GM23338 (cell line): ENCODE data around the gene RCBTB2.

Experiments used
- CTCF ChIP-seq, 2 experiments: fragments of 200-600 bp in 1 of 2; sonication (generic) in 1 of 2; conservative IDR thresholded peaks; 2 replicates each; pipeline versions ENCODE4 v1.5.1 to v1.6.1; 2016 to 2017; ENCODE audit warnings: antibody characterized with exemption in 2 of 2, low read depth in 2 of 2, mild to moderate bottlenecking in 2 of 2, moderate library complexity in 1 of 2
- ETS1 ChIP-seq: IDR thresholded peaks from 2 replicates; pipeline ENCODE4 v1.6.1; 2016; ENCODE audit warnings: antibody characterized with exemption
- EZH2 ChIP-seq: fragments of 200-600 bp; sonication (generic); IDR thresholded peaks from one replicate; pipeline ENCODE4 v1.8.0; 2017; ENCODE audit warnings: antibody characterized with exemption, mild to moderate bottlenecking, low read depth; ENCODE audit not compliant: unreplicated experiment
- EZH2phosphoT487 ChIP-seq: fragments of 200-600 bp; sonication (generic); IDR thresholded peaks from one replicate; pipeline ENCODE4 v1.8.1; 2018; ENCODE audit warnings: antibody characterized with exemption; ENCODE audit not compliant: unreplicated experiment
- POLR2AphosphoS5 ChIP-seq: IDR thresholded peaks from 2 replicates; pipeline ENCODE4 v1.6.1; 2016; ENCODE audit warnings: antibody characterized with exemption, low read depth
- REST ChIP-seq: IDR thresholded peaks from one replicate; pipeline ENCODE4 v1.6.1; 2018; ENCODE audit warnings: antibody characterized with exemption; ENCODE audit not compliant: unreplicated experiment
- STAT1 ChIP-seq: IDR thresholded peaks from one replicate; pipeline ENCODE4 v1.6.1; 2016; ENCODE audit warnings: antibody characterized with exemption; ENCODE audit not compliant: unreplicated experiment
- ZNF114 ChIP-seq: fragments of 250-450 bp; sonication (Bioruptor Pico); IDR thresholded peaks from 2 replicates; pipeline ENCODE4 v1.5.0; 2020; ENCODE audit warnings: mild to moderate bottlenecking, moderate library complexity

GRCh38 chr13:48511621-48512230 is 21.2 kb downstream of the RCBTB2 start:
- TF ChIP-seq POLR2AphosphoS5 (no peak), CTCF (conservative IDR thresholded peaks at IDR 0.05; ENCODE audit: low read depth in 2 of 2) (no peak), REST (no peak), EZH2 (no peak), ETS1 (no peak), ZNF114 (CRISPR knock-in tag) (no peak), EZH2phosphoT487 (no peak), STAT1 (no peak)
